IPS-18c (cell line): ENCODE results near the gene DNPH1.

ENCODE experiments used
- H3K4me3 ChIP-seq: 2 replicates; pipeline ENCODE4 v1.7.0; 2013; ENCODE audit warnings: low read depth, mild to moderate bottlenecking, low read length, moderate library complexity; ENCODE audit not compliant: insufficient read depth
- H3K9me3 ChIP-seq: one replicate; pipeline ENCODE4 v1.6.1; 2013; ENCODE audit warnings: mild to moderate bottlenecking, low read length, moderate library complexity; ENCODE audit not compliant: control insufficient read depth, insufficient read depth

DNPH1 gene

DNA sequence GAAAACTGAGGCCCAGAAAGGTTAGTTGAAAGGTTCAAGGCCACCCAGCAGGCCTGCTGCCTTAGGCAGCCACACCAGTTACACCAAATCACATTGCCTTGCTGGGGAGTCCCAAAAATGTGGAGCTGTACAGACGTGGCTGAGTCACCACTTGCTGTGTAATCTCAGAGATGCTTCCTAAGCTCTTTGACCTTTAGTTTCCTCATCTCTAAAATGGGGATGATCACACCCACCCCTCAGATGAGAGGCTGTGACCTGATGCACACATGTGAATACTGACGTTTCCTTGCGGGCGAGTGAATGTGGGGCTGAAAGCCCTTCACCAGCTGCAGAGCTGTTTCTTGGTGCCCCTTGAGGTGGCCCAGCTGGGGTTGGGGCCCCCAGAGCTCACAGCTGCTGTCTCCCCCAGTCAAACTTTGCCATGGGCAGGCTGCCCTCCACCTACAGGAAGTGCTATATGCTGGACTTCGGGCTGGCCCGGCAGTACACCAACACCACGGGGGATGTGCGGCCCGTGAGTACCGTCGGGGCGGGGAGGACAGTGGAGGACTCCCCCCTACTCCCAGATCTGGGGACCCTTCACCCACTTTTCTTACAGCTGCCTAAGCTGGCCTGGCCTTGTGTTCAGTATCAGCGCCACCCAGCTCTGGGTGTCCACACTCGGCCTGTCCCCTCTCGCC is 25.0 kb upstream of the DNPH1 start:
- Histone ChIP-seq H3K4me3 (no peak overlapping the region), H3K9me3 (no peaks in the 10 kb centered on the region)

DNA sequence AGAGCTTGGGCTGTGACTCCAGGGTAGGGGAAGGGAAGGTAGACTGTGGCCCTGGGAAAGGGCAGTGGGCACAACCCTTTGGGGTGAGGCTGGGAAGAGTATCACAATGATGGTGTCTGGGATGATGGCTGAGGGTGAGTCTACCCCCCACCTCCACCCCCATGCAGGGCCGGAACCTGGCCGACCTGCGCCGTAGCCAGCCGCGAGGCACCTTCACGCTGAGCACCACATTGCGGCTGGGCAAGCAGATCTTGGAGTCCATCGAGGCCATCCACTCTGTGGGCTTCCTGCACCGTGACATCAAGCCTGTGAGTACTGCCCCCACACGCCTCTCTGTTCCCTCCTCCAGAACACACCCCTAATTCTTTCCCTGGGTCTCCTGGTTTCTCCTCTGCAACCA is 24.1 kb upstream of the DNPH1 start:
- Histone ChIP-seq H3K4me3 (no peak overlapping the region), H3K9me3 (no peaks in the 10 kb centered on the region)

GRCh38 chr6:43250992-43251373 is 21.7 kb upstream of the DNPH1 start:
- Histone ChIP-seq H3K9me3 (no peaks in the 10 kb centered on the region), H3K4me3 (no peak overlapping the region)

GRCh38 chr6:43248791-43249190 is 19.5 kb upstream of the DNPH1 start:
- H3K9me3 ChIP-seq = no peaks in the 10 kb centered on the region
- H3K4me3 ChIP-seq = no peak overlapping the region

DNA sequence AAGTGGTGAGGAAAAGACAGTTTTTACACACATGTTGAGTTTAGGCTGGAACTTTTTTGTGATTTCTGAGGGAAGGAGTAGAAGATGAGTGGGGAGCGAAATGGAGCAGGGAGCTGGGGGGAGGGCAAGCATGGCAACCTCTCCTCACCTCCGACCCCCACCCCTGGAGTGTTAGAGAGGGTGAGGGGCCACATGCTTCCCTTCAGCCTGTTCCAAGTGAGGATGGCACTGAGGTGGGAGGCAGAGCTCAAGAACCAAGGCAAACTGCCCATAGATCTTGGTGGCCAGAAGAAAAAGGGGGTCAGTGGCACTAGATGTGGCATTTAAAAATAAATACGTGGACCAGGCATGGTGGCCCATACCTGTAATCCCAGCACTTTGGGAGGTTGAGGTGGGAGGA is 18.8 kb upstream of the DNPH1 start:
- Histone ChIP-seq H3K9me3 (no peaks in the 10 kb centered on the region), H3K4me3 (peak overlapping the region; percentile 69; the same call in 1 of the 2 replicates)

GRCh38 chr6:43247114-43247999 is 18.1 kb upstream of the DNPH1 start:
- Histone ChIP-seq H3K4me3 (peak overlapping the region; percentile 69), H3K9me3 (no peaks in the 10 kb centered on the region)

GRCh38 chr6:43246301-43247113 is 17.2 kb upstream of the DNPH1 start:
- Histone ChIP-seq H3K9me3 (no peaks in the 10 kb centered on the region), H3K4me3 (peak overlapping the region; percentile 69)

- Histone ChIP-seq H3K4me3 (peak overlapping the region; percentile 38; the same call in 1 of the 2 replicates), H3K9me3 (no peaks in the 10 kb centered on the region)
These were observed 14.5 kb upstream of the DNPH1 start for GRCh38 chr6:43243664-43244321.

DNA sequence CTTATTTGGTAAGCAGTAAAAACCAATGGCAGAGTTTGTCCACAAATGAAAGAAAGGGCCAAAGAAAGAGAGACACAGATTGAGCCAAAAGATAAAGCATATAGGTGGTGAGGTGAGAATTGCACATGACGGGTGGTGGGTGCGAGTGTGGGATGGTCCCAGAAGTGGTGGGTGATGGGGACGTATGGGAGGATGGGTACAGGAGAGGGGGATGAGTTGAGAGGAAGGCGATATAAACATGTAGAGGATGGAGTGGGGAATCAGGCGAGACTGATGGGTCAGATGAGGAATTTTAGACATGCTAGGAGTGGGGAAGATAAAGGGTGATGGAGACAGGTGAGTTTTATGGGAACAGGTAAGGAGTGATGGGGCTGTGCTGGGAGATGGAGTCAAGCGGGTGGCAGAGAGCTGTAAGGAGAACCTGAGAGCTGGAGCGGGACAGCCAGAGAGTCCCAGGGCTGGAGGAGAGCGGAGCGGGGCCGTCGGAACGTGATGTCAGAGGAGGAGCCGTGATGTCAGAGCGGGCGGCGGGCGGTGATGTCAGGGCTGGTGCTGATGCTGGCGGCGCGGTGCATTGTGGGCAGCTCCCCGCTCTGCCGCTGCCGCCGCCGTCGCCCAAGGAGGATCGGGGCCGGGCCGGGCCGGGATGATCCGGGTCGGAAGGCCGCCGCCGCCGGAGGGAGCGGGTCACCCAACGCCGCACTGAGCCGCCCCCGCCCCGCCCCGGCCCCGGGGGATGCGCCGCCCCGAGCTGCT is 13.8 kb upstream of the DNPH1 start, which contains the start of gene TTBK1:
TSS of gene TTBK1 (plus strand) at position 574 of the 756 bp plus-strand sequence. CDS start 3,180 bp downstream, outside the sequence.
- H3K9me3 ChIP-seq = no peaks in the 10 kb centered on the region
- H3K4me3 ChIP-seq = peak within 1 kb of the TSS; percentile 38

DNA sequence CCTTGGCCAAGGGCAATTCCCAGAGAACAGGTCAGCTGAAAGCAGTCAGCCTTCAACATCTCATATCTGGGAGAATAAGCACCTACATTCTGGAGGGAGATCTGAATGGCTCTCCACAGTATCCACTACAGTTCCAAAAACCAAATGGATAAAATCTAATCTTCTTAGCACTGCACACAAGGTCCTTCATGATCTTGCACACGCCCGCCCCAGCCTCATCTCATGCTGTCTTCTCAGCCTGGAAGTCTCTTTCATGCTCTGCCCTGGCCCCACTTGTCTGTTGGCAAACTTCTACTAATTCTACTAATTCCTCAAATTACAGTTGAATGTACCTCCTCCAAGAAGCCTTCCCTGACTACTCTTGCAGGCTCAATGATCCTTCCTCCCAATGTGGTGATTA is 12.2 kb upstream of the DNPH1 start:
- H3K9me3 ChIP-seq = no peaks in the 10 kb centered on the region
- H3K4me3 ChIP-seq = no peak overlapping the region

DNA sequence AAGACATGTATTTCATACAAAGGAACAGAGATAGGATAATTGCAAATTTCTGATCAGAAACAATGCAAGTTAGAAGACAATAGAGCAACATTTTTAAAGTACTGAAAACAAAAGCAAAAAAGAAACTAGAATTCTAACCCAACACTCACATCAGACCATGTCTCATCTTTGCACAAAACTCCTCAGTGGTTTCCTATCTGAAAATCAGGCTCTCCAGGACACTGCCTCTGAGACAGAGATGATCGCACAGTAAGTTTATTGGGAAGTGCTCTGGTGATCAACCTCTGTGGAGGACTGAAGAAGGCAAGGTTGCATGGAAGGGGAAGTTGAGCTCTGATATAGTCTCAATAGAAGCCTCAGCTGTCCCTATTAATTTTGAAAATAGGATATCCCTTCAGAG is 11.7 kb upstream of the DNPH1 start:
- Histone ChIP-seq H3K4me3 (no peak overlapping the region), H3K9me3 (no peaks in the 10 kb centered on the region)

- no peaks in the 10 kb centered on the region for H3K9me3 ChIP-seq
- H3K4me3 ChIP-seq = no peak overlapping the region
These were observed 9.8 kb upstream of the DNPH1 start for GRCh38 chr6:43239054-43239453.

DNA sequence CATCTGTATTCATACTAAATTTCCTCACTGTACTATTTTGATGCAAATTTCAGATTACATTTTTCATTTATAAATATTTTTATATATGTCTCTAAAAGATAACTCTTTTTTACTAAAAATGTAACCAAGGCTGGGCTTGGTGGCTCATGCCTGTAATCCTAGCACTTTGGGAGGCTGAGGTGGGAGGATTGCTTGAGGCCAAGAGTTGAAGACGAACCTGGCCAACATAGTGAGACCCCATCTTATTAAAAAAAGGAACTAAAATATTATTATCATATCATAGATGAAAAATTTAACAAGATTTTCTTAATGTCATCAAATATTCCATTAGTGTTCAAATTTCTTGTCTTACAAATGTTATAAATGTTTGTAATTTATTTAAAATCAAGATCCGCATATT is 6.6 kb upstream of the DNPH1 start:
- Histone ChIP-seq H3K4me3 (no peak overlapping the region), H3K9me3 (no peaks in the 10 kb centered on the region)

DNA sequence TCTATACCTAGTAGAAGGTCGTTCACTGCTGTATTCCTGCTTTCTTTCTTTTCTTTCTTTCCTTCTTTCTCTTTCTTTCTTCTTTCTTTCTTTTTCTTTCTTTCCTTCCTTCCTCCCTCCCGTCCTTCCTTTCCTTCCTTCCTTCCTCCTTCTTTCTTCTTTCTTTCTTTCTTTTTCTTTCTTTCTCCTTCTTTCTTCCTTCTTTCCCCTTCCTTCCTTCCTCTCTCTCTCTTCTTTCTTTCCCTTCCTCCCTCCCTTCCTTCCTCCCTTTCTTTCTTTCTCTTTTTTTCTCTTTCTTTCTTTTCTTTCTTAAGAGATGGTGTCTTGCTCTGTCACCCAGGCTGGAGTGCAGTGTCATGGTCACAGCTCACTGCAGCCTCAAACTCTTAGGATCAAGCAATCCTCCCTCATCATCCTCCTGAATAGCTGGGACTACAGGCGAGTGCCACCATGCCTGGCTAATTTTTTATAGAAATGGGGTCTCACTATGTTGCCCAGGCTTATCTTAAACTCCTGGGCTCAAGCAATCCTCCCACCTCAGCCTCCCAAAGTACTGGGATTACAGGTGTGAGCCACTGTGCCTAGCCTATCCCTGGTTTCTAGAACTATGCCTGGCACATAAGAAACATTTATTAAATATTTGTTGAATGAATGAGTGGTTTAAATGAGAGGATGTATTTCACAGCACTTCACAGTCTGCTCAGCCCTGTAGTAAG is 2.6 kb upstream of the DNPH1 start:
- H3K9me3 ChIP-seq = no peaks in the 10 kb centered on the region
- no peak overlapping the region for H3K4me3 ChIP-seq

DNA sequence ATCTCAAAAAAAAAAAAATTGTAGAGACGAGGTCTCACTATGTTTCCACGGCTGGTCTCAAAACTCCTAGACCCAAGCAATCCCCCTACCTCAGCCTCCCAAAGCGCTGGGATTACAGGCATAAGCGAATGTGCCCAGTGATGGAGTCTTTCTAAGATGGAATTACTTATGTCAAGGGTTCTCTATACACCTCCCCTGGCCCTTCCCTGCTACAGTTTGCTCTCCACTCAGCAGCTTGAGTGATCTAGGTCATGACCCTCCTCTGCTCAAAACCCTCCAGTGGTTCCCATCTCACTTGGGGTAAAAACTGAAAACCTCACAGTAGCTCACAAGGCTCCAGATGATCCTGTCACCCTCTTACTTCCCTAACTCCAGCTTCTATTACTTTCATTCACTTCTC is 1.8 kb upstream of the DNPH1 start:
- Histone ChIP-seq H3K9me3 (no peaks in the 10 kb centered on the region), H3K4me3 (no peak overlapping the region)
